Effector memory CD4-positive, alpha-beta T cell (primary cell): Measurements from ENCODE around the gene PRDX2.

Experiments used
- DNase-seq, 3 donors: peaks; one replicate each; pipeline ENCODE4 v3.0.0-alpha.2; 2020
- H3K27ac ChIP-seq: 2 replicates; pipeline ENCODE4 v1.7.0; 2013; ENCODE audit warnings: mild to moderate bottlenecking, low read length, moderate library complexity; ENCODE audit not compliant: insufficient read depth, poor library complexity, severe bottlenecking
- H3K27me3 ChIP-seq: replicated peaks from 2 replicates; pipeline ENCODE4 v1.7.0; 2013; ENCODE audit warnings: mild to moderate bottlenecking, low read length; ENCODE audit not compliant: insufficient read depth, control insufficient read depth, poor library complexity, severe bottlenecking
- H3K36me3 ChIP-seq: 2 replicates; pipeline ENCODE4 v1.7.0; 2013; ENCODE audit warnings: mild to moderate bottlenecking, low read length, moderate library complexity; ENCODE audit not compliant: control insufficient read depth, insufficient read depth
- H3K4me1 ChIP-seq: 2 replicates; pipeline ENCODE4 v1.7.0; 2013; ENCODE audit warnings: low read length, mild to moderate bottlenecking; ENCODE audit not compliant: control insufficient read depth, insufficient read depth, poor library complexity, severe bottlenecking
- H3K4me3 ChIP-seq: 2 replicates; pipeline ENCODE4 v1.7.0; 2013; ENCODE audit warnings: low read length, low read depth, mild to moderate bottlenecking; ENCODE audit not compliant: insufficient read depth, poor library complexity, severe bottlenecking
- H3K9me3 ChIP-seq: 2 replicates; pipeline ENCODE4 v1.7.0; 2013; ENCODE audit warnings: mild to moderate bottlenecking, low read length, moderate library complexity; ENCODE audit not compliant: control insufficient read depth

The PRDX2 gene

GRCh38 chr19:12838886-12839756, 37.5 kb upstream of the PRDX2 start:
- DNase-seq, result no peak
- no peak overlapping the region for H3K27ac ChIP-seq
- no peaks in the 10 kb centered on the region for H3K36me3 ChIP-seq
- peak overlapping the region; percentile 32 for H3K4me3 ChIP-seq
- no peaks in the 10 kb centered on the region for H3K9me3 ChIP-seq
- H3K4me1 ChIP-seq, result peaks cover 24% of the 10 kb centered on the region
- peaks cover 63% of the 10 kb centered on the region for H3K27me3 ChIP-seq

- H3K4me1 ChIP-seq, result peaks cover 29% of the 10 kb centered on the region
- no peaks in the 10 kb centered on the region for H3K36me3 ChIP-seq
- H3K27ac ChIP-seq, result no peak within 1 kb of the TSS
- peak; percentile 13 to 36 (median 14) for DNase-seq
- peak within 1 kb of the TSS; percentile 32 for H3K4me3 ChIP-seq
- H3K9me3 ChIP-seq, result no peaks in the 10 kb centered on the region
- H3K27me3 ChIP-seq, result peaks cover 69% of the 10 kb centered on the region
Observed at GRCh38 chr19:12838182-12838885, 36.7 kb upstream of the PRDX2 start, which contains the start of gene MAST1. Gene MAST1 (plus strand): TSS chr19:12838515. CDS start chr19:12838573, 58 bp downstream.

- Histone ChIP-seq H3K9me3 (no peaks in the 10 kb centered on the region), H3K4me1 (peaks cover 38% of the 10 kb centered on the region), H3K27me3 (peaks cover 77% of the 10 kb centered on the region), H3K4me3 (no peak overlapping the region), H3K27ac (no peak overlapping the region), H3K36me3 (no peaks in the 10 kb centered on the region)
- no peak for DNase-seq
Observed at GRCh38 chr19:12837225-12837624, 35.6 kb upstream of the PRDX2 start.

GRCh38 chr19:12836529-12836863, 34.9 kb upstream of the PRDX2 start:
- Histone ChIP-seq H3K27me3 (peaks cover 83% of the 10 kb centered on the region), H3K27ac (no peak overlapping the region), H3K36me3 (no peaks in the 10 kb centered on the region), H3K4me1 (peaks cover 40% of the 10 kb centered on the region), H3K9me3 (no peaks in the 10 kb centered on the region), H3K4me3 (no peak overlapping the region)
- no peak for DNase-seq

GRCh38 chr19:12834976-12835757, 33.6 kb upstream of the PRDX2 start:
- Histone ChIP-seq H3K4me3 (no peak overlapping the region), H3K27me3 (peaks cover 81% of the 10 kb centered on the region), H3K27ac (no peak overlapping the region), H3K9me3 (no peaks in the 10 kb centered on the region), H3K36me3 (no peaks in the 10 kb centered on the region), H3K4me1 (peaks cover 30% of the 10 kb centered on the region)
- no peak for DNase-seq

DNA sequence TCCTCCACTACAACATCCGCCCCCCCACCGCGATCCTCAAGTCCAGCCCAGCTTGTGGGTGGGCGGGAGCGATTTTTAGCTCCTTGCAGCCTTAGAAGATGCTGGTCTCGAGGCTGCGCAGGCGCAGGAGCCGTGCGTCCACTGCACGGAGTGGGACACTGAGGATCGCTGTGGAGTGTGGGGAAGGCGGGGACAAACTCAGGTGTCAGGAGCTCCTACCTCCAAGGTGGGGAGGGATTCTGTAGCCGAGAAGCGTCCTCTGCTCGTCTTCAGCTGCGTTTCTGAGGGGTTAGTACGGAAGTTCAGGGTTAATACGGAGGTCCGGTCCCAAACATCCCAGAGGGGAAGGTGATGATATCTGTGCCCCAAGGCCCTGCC, 33.0 kb upstream of the PRDX2 start, which contains the start of gene RTBDN:
TSS of gene RTBDN (minus strand) at position 14 of the 378 bp plus-strand sequence. CDS start 4,600 bp downstream, outside the sequence.
- peaks cover 30% of the 10 kb centered on the region for H3K4me1 ChIP-seq
- H3K9me3 ChIP-seq, result no peaks in the 10 kb centered on the region
- DNase-seq, result no peak
- H3K4me3 ChIP-seq, result peak within 1 kb of the TSS; percentile 12
- H3K27ac ChIP-seq, result no peak within 1 kb of the TSS
- H3K27me3 ChIP-seq, result peaks cover 84% of the 10 kb centered on the region
- H3K36me3 ChIP-seq, result no peaks in the 10 kb centered on the region

GRCh38 chr19:12833738-12834565, 32.4 kb upstream of the PRDX2 start:
- peak overlapping the region; percentile 12 for H3K4me3 ChIP-seq
- DNase-seq, result peak; percentile 13 to 41 (median 34)
- H3K36me3 ChIP-seq, result no peaks in the 10 kb centered on the region
- no peaks in the 10 kb centered on the region for H3K9me3 ChIP-seq
- peaks cover 28% of the 10 kb centered on the region for H3K4me1 ChIP-seq
- no peak overlapping the region for H3K27ac ChIP-seq
- H3K27me3 ChIP-seq, result peaks cover 85% of the 10 kb centered on the region

DNA sequence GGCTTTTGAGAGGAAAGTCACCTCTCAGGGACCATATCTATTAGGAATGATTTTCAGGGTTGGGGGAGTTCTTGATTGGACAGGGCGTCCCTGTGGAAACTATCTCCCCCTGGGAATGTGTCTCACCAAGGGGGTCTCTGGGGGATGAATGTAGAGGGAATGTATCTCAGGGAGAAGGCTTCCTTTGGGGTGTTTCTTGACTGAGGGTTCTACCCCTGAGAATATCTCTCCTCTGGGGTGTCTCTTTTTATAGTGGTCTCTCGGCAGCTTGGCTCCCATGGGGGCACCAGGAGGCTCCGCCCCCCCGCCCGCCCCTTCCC, 31.8 kb upstream of the PRDX2 start:
- no peak for DNase-seq
- Histone ChIP-seq H3K4me3 (no peak overlapping the region), H3K27me3 (peaks cover 85% of the 10 kb centered on the region), H3K9me3 (no peaks in the 10 kb centered on the region), H3K27ac (no peak overlapping the region), H3K36me3 (no peaks in the 10 kb centered on the region), H3K4me1 (peaks cover 22% of the 10 kb centered on the region)

GRCh38 chr19:12828494-12828893, 26.9 kb upstream of the PRDX2 start:
- DNase-seq, result no peak
- peaks cover 12% of the 10 kb centered on the region for H3K4me1 ChIP-seq
- no peak overlapping the region for H3K27ac ChIP-seq
- H3K9me3 ChIP-seq, result no peaks in the 10 kb centered on the region
- no peaks in the 10 kb centered on the region for H3K36me3 ChIP-seq
- peaks cover 61% of the 10 kb centered on the region for H3K27me3 ChIP-seq
- H3K4me3 ChIP-seq, result no peak overlapping the region
